Esophagus squamous epithelium (tissue), 5 donors: ENCODE measurements around the gene SAMM50. TPM values are rescaled to one million over a fixed set of nuclear protein-coding genes. Genes with fewer than 3 reads are reported as not detected.

Source experiments
- DNase-seq: peaks from one replicate; lab custom pipeline; 2025; lab: John Stamatoyannopoulos, UW
- H3K27ac ChIP-seq, 4 donors: fragments of 200-600 bp; sonication (generic); one replicate each; pipeline ENCODE4 v1.5.1; 2016 to 2019; ENCODE audit warnings: mild to moderate bottlenecking in 1 of 4
- H3K27me3 ChIP-seq, 4 donors: fragments of 200-600 bp; sonication (generic); 1 replicate in 3 of 4; 2 replicates in 1 of 4; pipeline versions ENCODE4 v1.5.1 to v1.6.0; 2017 to 2021; ENCODE audit warnings: antibody characterized with exemption in 1 of 4
- H3K36me3 ChIP-seq, 3 donors: fragments of 200-600 bp; sonication (generic); one replicate each; pipeline ENCODE4 v1.5.1; 2016 to 2019
- H3K4me1 ChIP-seq, 3 donors: fragments of 200-600 bp; sonication (generic); one replicate each; pipeline ENCODE4 v1.5.1; 2017 to 2019
- H3K4me3 ChIP-seq, 4 donors: fragments of 200-600 bp; sonication (generic); 1 replicate in 3 of 4; 2 replicates in 1 of 4; pipeline ENCODE4 v1.5.1; 2016 to 2019; ENCODE audit warnings: mild to moderate bottlenecking in 2 of 4, moderate library complexity in 1 of 4
- H3K9me3 ChIP-seq, 3 donors: fragments of 200-600 bp; sonication (generic); one replicate each; pipeline ENCODE4 v1.5.1; 2016 to 2019
- CTCF ChIP-seq, 6 experiments: fragments of 450-650 bp in 4 of 6; fragments of 200-600 bp in 2 of 6; sonication (generic) in 2 of 6; IDR thresholded peaks; one replicate each; pipeline ENCODE4 v1.5.1; 2016 to 2019; ENCODE audit warnings: antibody characterized with exemption in 6 of 6, mild to moderate bottlenecking in 4 of 6, moderate library complexity in 4 of 6
- POLR2A ChIP-seq, 4 donors: fragments of 450-650 bp; IDR thresholded peaks; one replicate each; pipeline ENCODE4 v1.6.1; 2017; ENCODE audit warnings: antibody characterized with exemption in 4 of 4, mild to moderate bottlenecking in 4 of 4, moderate library complexity in 3 of 4
- WGBS, 2 donors: methylation state at CpG; one replicate each; pipeline ENCODE4 v1.1.5; 2018; 5-methylcytosine and 5-hydroxymethylcytosine counted together
- intact Hi-C: fragments of 100-400 bp; cut with DNase I; formaldehyde crosslinking; loops from one replicate; pipeline ENCODE4 v1.15.0; 2022
- total RNA-seq, 4 donors: library from RNA; depleted of rRNA; stranded (reverse); fragments of >200 nt; gene quantifications; one replicate each; pipeline ENCODE4 v1.1.0, GENCODE V29; 2016
- donor health status: DM: yes; HTN: yes; CAD: no.

Gene SAMM50
- total RNA-seq, 4 donors from 2014 or later = 24.4 to 45.5 (median 34.3) TPM

- Histone ChIP-seq H3K4me1 (no peaks in the 10 kb centered on the region), H3K27ac (no peak overlapping the region), H3K4me3 (no peak overlapping the region), H3K9me3 (no peaks in the 10 kb centered on the region), H3K27me3 (no peaks in the 10 kb centered on the region), H3K36me3 (peaks cover 23 to 100% (median 40%) of the 10 kb centered on the region in 3 donors)
- intact Hi-C loops = no loop called here
- DNase-seq = no peak
- TF ChIP-seq POLR2A (IDR thresholded peaks at IDR 0.05) = no peak
- WGBS, 2 donors = 80 to 83% methylated on average over 4 to 5 of the region's 8 CpGs
Measured at GRCh38 chr22:43971112-43971511, 15.9 kb downstream of the SAMM50 start.

DNA sequence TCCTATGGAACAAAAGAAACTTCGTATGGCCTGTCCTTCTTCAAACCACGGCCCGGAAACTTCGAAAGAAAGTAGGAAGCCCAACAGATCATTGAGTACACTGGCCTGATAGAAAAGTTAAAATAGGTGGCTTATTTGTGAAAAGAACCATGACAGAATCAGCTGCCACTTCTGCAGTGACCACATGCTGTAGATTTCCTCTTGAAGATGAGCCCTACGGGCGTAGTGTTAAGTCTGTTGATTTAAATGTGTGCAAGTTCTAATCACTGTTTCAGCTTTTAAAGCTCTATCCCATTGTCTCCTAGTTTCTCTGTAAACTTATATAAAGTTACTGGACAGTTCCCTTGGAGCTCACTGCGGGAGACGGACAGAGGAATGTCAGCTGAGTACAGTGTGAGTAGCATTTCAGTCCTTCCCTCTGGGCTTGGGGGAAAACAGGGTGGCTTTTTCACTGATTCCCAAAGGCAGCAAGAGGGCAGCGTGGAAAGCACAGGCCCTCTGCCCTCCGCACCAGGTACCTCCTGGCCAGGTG, 17.8 kb downstream of the SAMM50 start:
- Histone ChIP-seq H3K27me3 (no peaks in the 10 kb centered on the region), H3K9me3 (no peaks in the 10 kb centered on the region), H3K36me3 (peaks cover 32 to 100% (median 47%) of the 10 kb centered on the region in 3 donors), H3K4me3 (no peak overlapping the region), H3K27ac (no peak overlapping the region), H3K4me1 (no peaks in the 10 kb centered on the region)
- 95% methylated on average over 8 to 10 of the region's 10 CpGs for WGBS, 2 donors
- no peak for DNase-seq
- TF ChIP-seq POLR2A (IDR thresholded peaks at IDR 0.05) (no peak), CTCF (IDR thresholded peaks at IDR 0.05) (no peak)
- intact Hi-C loops = no loop called here

- Histone ChIP-seq H3K9me3 (no peaks in the 10 kb centered on the region), H3K4me3 (no peak overlapping the region), H3K36me3 (peaks cover 32 to 99% (median 53%) of the 10 kb centered on the region in 3 donors), H3K27me3 (no peaks in the 10 kb centered on the region), H3K4me1 (no peaks in the 10 kb centered on the region), H3K27ac (no peak overlapping the region)
- TF ChIP-seq POLR2A (IDR thresholded peaks at IDR 0.05) = no peak
- TF ChIP-seq CTCF (IDR thresholded peaks at IDR 0.05) = no peak
- WGBS, 2 donors = 89 to 93% methylated on average over 7 of the region's 19 CpGs
- DNase-seq = no peak
- intact Hi-C loops = no loop called here
Measured at GRCh38 chr22:43974028-43974545, 18.8 kb downstream of the SAMM50 start.

- TF ChIP-seq CTCF (IDR thresholded peaks at IDR 0.05) = no peak
- no peak for TF ChIP-seq POLR2A (IDR thresholded peaks at IDR 0.05)
- Histone ChIP-seq H3K4me1 (no peaks in the 10 kb centered on the region), H3K36me3 (peaks cover 39 to 99% (median 57%) of the 10 kb centered on the region in 3 donors), H3K27ac (no peak overlapping the region), H3K27me3 (no peaks in the 10 kb centered on the region), H3K9me3 (no peaks in the 10 kb centered on the region), H3K4me3 (no peak overlapping the region)
- WGBS, 2 donors = 67 to 86% methylated on average over 1 to 3 of the region's 4 CpGs
- intact Hi-C loops = no loop called here
- no peak for DNase-seq
Measured at GRCh38 chr22:43975041-43975440, 19.8 kb downstream of the SAMM50 start.

DNA sequence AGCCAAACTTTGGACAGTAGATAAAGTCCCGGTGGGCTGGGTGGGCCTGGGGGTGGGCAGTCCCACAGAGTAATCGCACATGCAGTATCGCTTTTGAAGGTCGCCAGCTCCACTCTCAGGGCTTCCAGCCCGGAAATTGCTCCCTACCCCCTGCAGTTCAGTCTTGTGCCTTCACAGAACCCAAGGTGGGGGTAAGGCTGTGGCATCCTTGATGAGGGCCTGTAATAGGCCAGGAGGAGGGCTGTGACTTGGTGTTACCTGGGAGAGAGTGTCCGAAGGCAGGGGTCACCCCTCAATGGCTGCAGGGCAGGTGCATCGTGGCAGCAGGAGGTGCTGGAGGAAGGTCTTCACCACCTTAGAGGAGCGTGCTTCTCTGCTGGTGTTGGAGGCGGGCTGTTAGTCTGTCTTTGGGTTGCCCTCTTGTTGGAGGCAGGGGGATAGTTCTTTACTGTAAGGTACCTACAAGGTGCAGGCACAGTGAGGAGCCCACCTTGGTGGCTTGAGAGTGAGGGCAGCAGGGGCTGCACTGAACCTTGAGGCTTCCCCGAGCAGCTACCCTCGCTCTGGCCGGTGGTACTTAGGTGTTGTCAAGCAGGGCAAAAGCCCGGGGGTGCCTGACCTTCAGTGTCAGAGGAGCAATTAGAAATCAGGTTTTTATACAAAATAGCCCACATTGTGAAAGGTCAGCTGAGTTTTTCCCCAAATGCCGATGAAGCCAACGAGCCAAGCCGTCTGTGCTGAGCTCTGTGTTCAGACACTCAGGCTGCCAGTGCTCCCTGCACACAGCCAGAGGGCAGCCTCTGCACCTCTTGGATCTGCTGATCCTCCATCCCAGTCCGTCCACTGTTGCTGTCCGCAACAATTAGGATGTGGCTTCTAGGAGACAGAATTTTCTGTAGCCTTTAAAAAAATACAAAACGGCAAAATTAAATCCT, 21.9 kb downstream of the SAMM50 start:
- H3K36me3 ChIP-seq = peaks cover 44 to 99% (median 63%) of the 10 kb centered on the region in 3 donors
- DNase-seq = no peak
- no peaks in the 10 kb centered on the region for H3K9me3 ChIP-seq
- no peak for TF ChIP-seq CTCF (IDR thresholded peaks at IDR 0.05)
- no peaks in the 10 kb centered on the region for H3K4me1 ChIP-seq
- no peak overlapping the region for H3K4me3 ChIP-seq
- 84 to 91% methylated on average over 12 to 17 of the region's 19 CpGs for WGBS, 2 donors
- intact Hi-C loops = no loop called here
- no peaks in the 10 kb centered on the region for H3K27me3 ChIP-seq
- H3K27ac ChIP-seq = no peak overlapping the region
